ENCODE results near the gene CFB. TPM values are rescaled to one million over a fixed set of nuclear protein-coding genes. Genes with fewer than 3 reads are reported as not detected.
"Not testable (repeated sequence)": the region's sequence is repeated elsewhere in the genome, so short reads cannot be mapped to it uniquely, and the experiment has no call there.

CFB gene
- polyA plus RNA-seq, 1 experiment = 6.7 TPM

GRCh38 chr6:31979238-31979898 is 33.5 kb downstream of the CFB start:
- Histone ChIP-seq H3K36me3 (ENCODE audit: control insufficient read depth, insufficient read depth, low read length) (peaks cover 5% of the 10 kb centered on the region), H3K4me3 (ENCODE audit: low read depth, low read length) (no peak overlapping the region), H3K27me3 (ENCODE audit: control insufficient read depth, insufficient read depth, low read length) (no peaks in the 10 kb centered on the region)
- TF ChIP-seq CTCF (IDR thresholded peaks at IDR 0.05; ENCODE audit: insufficient read depth, low read depth, low read length) = no peak
- CTCF ChIA-PET = no interaction called here
- DNase-seq (ENCODE audit: low read depth) = no peak
- POLR2A ChIA-PET = no interaction called here

DNA sequence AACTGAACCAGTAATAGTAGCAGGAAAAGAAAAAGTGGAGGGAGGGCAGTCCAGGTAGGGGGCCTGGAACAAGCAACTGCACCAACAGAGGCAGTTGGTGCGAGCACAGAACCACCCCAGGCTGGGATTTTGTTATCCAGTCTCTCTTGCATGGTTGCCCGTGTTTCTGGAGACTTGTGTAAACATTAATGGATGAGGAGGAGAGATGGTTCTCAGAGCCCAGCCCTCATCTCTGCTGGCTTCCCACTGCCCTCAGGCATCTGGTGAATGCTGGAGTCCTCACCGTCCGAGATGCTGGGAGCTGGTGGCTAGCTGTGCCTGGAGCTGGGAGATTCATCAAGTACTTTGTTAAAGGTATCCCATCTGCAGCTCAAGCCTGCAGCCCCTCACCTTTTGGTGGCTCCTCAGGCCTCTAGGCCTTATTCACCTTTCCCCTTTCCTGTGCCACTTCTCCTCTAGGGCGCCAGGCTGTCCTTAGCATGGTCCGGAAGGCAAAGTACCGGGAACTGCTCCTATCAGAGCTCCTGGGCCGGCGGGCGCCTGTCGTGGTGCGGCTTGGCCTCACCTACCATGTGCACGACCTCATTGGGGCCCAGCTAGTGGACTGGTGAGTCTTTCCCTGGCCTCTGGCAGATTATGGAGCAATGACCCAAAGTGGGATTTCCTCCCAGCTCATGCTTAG is 34.4 kb downstream of the CFB start:
- DNase-seq (ENCODE audit: low read depth); CTCF ChIA-PET: not testable (repeated sequence)

GRCh38 chr6:31980998-31981397 is 35.1 kb downstream of the CFB start:
- CTCF ChIA-PET; H3K27me3 ChIP-seq (ENCODE audit: control insufficient read depth, insufficient read depth, low read length); H3K4me3 ChIP-seq (ENCODE audit: low read depth, low read length); H3K36me3 ChIP-seq (ENCODE audit: control insufficient read depth, insufficient read depth, low read length); POLR2A ChIA-PET; DNase-seq (ENCODE audit: low read depth): not testable (repeated sequence)

More for the DNA sequence above, 34.4 kb downstream of the CFB start:
- H3K27me3 ChIP-seq (ENCODE audit: control insufficient read depth, insufficient read depth, low read length); POLR2A ChIA-PET; H3K4me3 ChIP-seq (ENCODE audit: low read depth, low read length); H3K36me3 ChIP-seq (ENCODE audit: control insufficient read depth, insufficient read depth, low read length): not testable (repeated sequence)

- CTCF ChIA-PET; H3K36me3 ChIP-seq (ENCODE audit: control insufficient read depth, insufficient read depth, low read length); H3K4me3 ChIP-seq (ENCODE audit: low read depth, low read length); DNase-seq (ENCODE audit: low read depth); POLR2A ChIA-PET; H3K27me3 ChIP-seq (ENCODE audit: control insufficient read depth, insufficient read depth, low read length): not testable (repeated sequence)
Observed at GRCh38 chr6:31981744-31982143, 35.8 kb downstream of the CFB start, which contains the start of gene C4A. C4A (plus strand) TSS chr6:31982057; CDS start chr6:31982108, 51 bp downstream.

GRCh38 chr6:31989363-31989762 is 43.5 kb downstream of the CFB start:
- POLR2A ChIA-PET; H3K36me3 ChIP-seq (ENCODE audit: control insufficient read depth, insufficient read depth, low read length); H3K4me3 ChIP-seq (ENCODE audit: low read depth, low read length); DNase-seq (ENCODE audit: low read depth); CTCF ChIA-PET; H3K27me3 ChIP-seq (ENCODE audit: control insufficient read depth, insufficient read depth, low read length): not testable (repeated sequence)

GRCh38 chr6:31994421-31994820 is 48.5 kb downstream of the CFB start:
- CTCF ChIA-PET; DNase-seq (ENCODE audit: low read depth); POLR2A ChIA-PET: not testable (repeated sequence)

GRCh38 chr6:31996385-31996784 is 50.5 kb downstream of the CFB start:
- CTCF ChIA-PET; DNase-seq (ENCODE audit: low read depth); H3K4me3 ChIP-seq (ENCODE audit: low read depth, low read length); POLR2A ChIA-PET; H3K27me3 ChIP-seq (ENCODE audit: control insufficient read depth, insufficient read depth, low read length); H3K36me3 ChIP-seq (ENCODE audit: control insufficient read depth, insufficient read depth, low read length): not testable (repeated sequence)

More at GRCh38 chr6:31994421-31994820, 48.5 kb downstream of the CFB start:
- H3K27me3 ChIP-seq (ENCODE audit: control insufficient read depth, insufficient read depth, low read length); H3K36me3 ChIP-seq (ENCODE audit: control insufficient read depth, insufficient read depth, low read length); H3K4me3 ChIP-seq (ENCODE audit: low read depth, low read length): not testable (repeated sequence)

Small RNA genes within 50 kb of the gene (small RNA-seq; reads per million reads assigned to genes)
- gene AL645922.1 (ENCODE audit: insufficient read length, low read depth, low replicate concordance) = not detected

Other genes with a start within 250 kb of the CFB start
- 44.2 and 53.3 TPM in 2 replicates for gene ABHD16A, start 242.8 kb upstream of the CFB start, polyA plus RNA-seq (2011; rRNA removed)
- gene LY6G6F, start 239.2 kb upstream of the CFB start, polyA plus RNA-seq (2011; rRNA removed) = not detected in 2 replicates
- not detected in 2 replicates for gene LY6G6D, start 230.7 kb upstream of the CFB start, polyA plus RNA-seq (2011; rRNA removed)
- gene LY6G6C, start 224.3 kb upstream of the CFB start, polyA plus RNA-seq (2011; rRNA removed) = not detected in 2 replicates
- gene MPIG6B, start 222.7 kb upstream of the CFB start, polyA plus RNA-seq (2011; rRNA removed) = not detected in 2 replicates
- gene DDAH2, start 216.8 kb upstream of the CFB start, polyA plus RNA-seq (2011; rRNA removed) = 43.2 and 69.5 TPM in 2 replicates
- 820 and 866 TPM in 2 replicates for gene CLIC1, start 209.6 kb upstream of the CFB start, polyA plus RNA-seq (2011; rRNA removed)
- gene MSH5, start 206.1 kb upstream of the CFB start, polyA plus RNA-seq (2011; rRNA removed) = 9.2 and 10.7 TPM in 2 replicates
- gene SAPCD1, start 183.4 kb upstream of the CFB start, polyA plus RNA-seq (2011; rRNA removed) = 1.2 and 1.9 TPM in 2 replicates
- gene VWA7, start 168.8 kb upstream of the CFB start, polyA plus RNA-seq (2011; rRNA removed) = 0.16 and 0.29 TPM in 2 replicates
- 10.9 and 33.9 TPM in 2 replicates for gene VARS1, start 150.3 kb upstream of the CFB start, polyA plus RNA-seq (2011; rRNA removed)
- 40.3 and 43.5 TPM in 2 replicates for gene LSM2, start 139.1 kb upstream of the CFB start, polyA plus RNA-seq (2011; rRNA removed)
- gene HSPA1L, start 130.8 kb upstream of the CFB start, polyA plus RNA-seq (2011; rRNA removed) = 0.90 and 0.99 TPM in 2 replicates
- gene HSPA1A, start 130.6 kb upstream of the CFB start, polyA plus RNA-seq (2011; rRNA removed) = 57.7 and 98.6 TPM in 2 replicates
- gene HSPA1B, start 118.4 kb upstream of the CFB start, polyA plus RNA-seq (2011; rRNA removed) = 20.9 and 42.8 TPM in 2 replicates
- 32.1 and 48.1 TPM in 2 replicates for gene NEU1, start 83.3 kb upstream of the CFB start, polyA plus RNA-seq (2011; rRNA removed)
- 0.07 and 0.12 TPM in 2 replicates for gene SLC44A4, start 67.1 kb upstream of the CFB start, polyA plus RNA-seq (2011; rRNA removed)
- 19.3 and 32.8 TPM in 2 replicates for gene EHMT2, start 48.4 kb upstream of the CFB start, polyA plus RNA-seq (2011; rRNA removed)
- 2.0 and 2.6 TPM in 2 replicates for gene ZBTB12, start 44.0 kb upstream of the CFB start, polyA plus RNA-seq (2011; rRNA removed)
- 0.74 and 1.2 TPM in 2 replicates for gene C2, start 18.4 kb upstream of the CFB start, polyA plus RNA-seq (2011; rRNA removed)
- 69.6 and 70.5 TPM in 2 replicates for gene NELFE, start 12.9 kb downstream of the CFB start, polyA plus RNA-seq (2011; rRNA removed)
- 17.7 and 37.3 TPM in 2 replicates for gene SKIC2, start 13.1 kb downstream of the CFB start, polyA plus RNA-seq (2011; rRNA removed)
- 18.2 and 28.1 TPM in 2 replicates for gene DXO, start 26.0 kb downstream of the CFB start, polyA plus RNA-seq (2011; rRNA removed)
- gene C4A, start 36.0 kb downstream of the CFB start, polyA plus RNA-seq (2011; rRNA removed) = 5.9 and 9.7 TPM in 2 replicates
- 9.2 and 14.4 TPM in 2 replicates for gene C4B, start 68.7 kb downstream of the CFB start, polyA plus RNA-seq (2011; rRNA removed)
- 0.11 and 0.29 TPM in 2 replicates for gene CYP21A2, start 92.3 kb downstream of the CFB start, polyA plus RNA-seq (2011; rRNA removed)
- 0.58 and 0.60 TPM in 2 replicates for gene TNXB, start 163.2 kb downstream of the CFB start, polyA plus RNA-seq (2011; rRNA removed)
- gene ATF6B, start 182.2 kb downstream of the CFB start, polyA plus RNA-seq (2011; rRNA removed) = 46.5 and 69.2 TPM in 2 replicates
- 5.3 and 5.6 TPM in 2 replicates for gene FKBPL, start 184.2 kb downstream of the CFB start, polyA plus RNA-seq (2011; rRNA removed)
- 0.77 and 0.78 TPM in 2 replicates for gene PRRT1, start 205.8 kb downstream of the CFB start, polyA plus RNA-seq (2011; rRNA removed)
- gene PPT2, start 208.0 kb downstream of the CFB start, polyA plus RNA-seq (2011; rRNA removed) = 24.2 and 31.9 TPM in 2 replicates
- 3.7 and 4.0 TPM in 2 replicates for gene EGFL8, start 218.5 kb downstream of the CFB start, polyA plus RNA-seq (2011; rRNA removed)
- 117 and 158 TPM in 2 replicates for gene AGPAT1, start 230.0 kb downstream of the CFB start, polyA plus RNA-seq (2011; rRNA removed)
- 40.2 and 44.4 TPM in 2 replicates for gene RNF5, start 232.3 kb downstream of the CFB start, polyA plus RNA-seq (2011; rRNA removed)
- 2.4 and 2.6 TPM in 2 replicates for gene AGER, start 238.2 kb downstream of the CFB start, polyA plus RNA-seq (2011; rRNA removed)
- 59.5 and 73.5 TPM in 2 replicates for gene PBX2, start 244.1 kb downstream of the CFB start, polyA plus RNA-seq (2011; rRNA removed)
- gene GPSM3, start 246.5 kb downstream of the CFB start, polyA plus RNA-seq (2011; rRNA removed) = 9.8 and 13.3 TPM in 2 replicates

All from BJ (cell line).